ENCODE data around the gene TOLLIP. TPM values are rescaled to one million over a fixed set of nuclear protein-coding genes. Genes with fewer than 3 reads are reported as not detected.

TOLLIP gene
- total RNA-seq, 1 experiment from 2014 or later: 32.3 TPM

GRCh38 chr11:1254733-1255132, 54.7 kb downstream of the TOLLIP start (continued):
- TF ChIP-seq ZNF281 (CRISPR knock-in tag; IDR thresholded peaks at IDR 0.05) (no peak), IRF1 (CRISPR knock-in tag; IDR thresholded peaks at IDR 0.05) (no peak), ZMAT4 (CRISPR knock-in tag; IDR thresholded peaks at IDR 0.05) (no peak), SMAD4 (CRISPR knock-in tag; IDR thresholded peaks at IDR 0.05) (no peak), ZBTB43 (CRISPR knock-in tag; IDR thresholded peaks at IDR 0.05) (no peak), PRDM15 (CRISPR knock-in tag; IDR thresholded peaks at IDR 0.05) (no peak), ERG (CRISPR knock-in tag; IDR thresholded peaks at IDR 0.05) (no peak)

- H3K27me3 Mint-ChIP-seq (ENCODE audit: low read depth): peaks cover 9% of the 10 kb centered on the region; the same call in 1 of the 2 replicates
- ATAC-seq (no peak), DNase-seq (ENCODE audit: low spot score) (no peak)
- TF ChIP-seq OVOL2 (CRISPR knock-in tag; IDR thresholded peaks at IDR 0.05; ENCODE audit: borderline replicate concordance) (no peak), FOXP1 (CRISPR knock-in tag; IDR thresholded peaks at IDR 0.05; ENCODE audit: borderline replicate concordance) (no peak), E2F5 (CRISPR knock-in tag; IDR thresholded peaks at IDR 0.05) (no peak)
- peaks cover 17% of the 10 kb centered on the region for H3K9me3 Mint-ChIP-seq
- no peak overlapping the region for H3K27ac Mint-ChIP-seq
- ChIA-PET CTCF (no interaction called here), POLR2A (no interaction called here)
- H3K36me3 Mint-ChIP-seq: peaks cover 28% of the 10 kb centered on the region
- H3K4me3 Mint-ChIP-seq: no peak overlapping the region
- no peaks in the 10 kb centered on the region for H3K4me1 Mint-ChIP-seq
Observed at GRCh38 chr11:1254086-1254648, 55.3 kb downstream of the TOLLIP start.

GRCh38 chr11:1253103-1253485, 56.3 kb downstream of the TOLLIP start:
- DNase-seq (ENCODE audit: low spot score) (no peak), ATAC-seq (no peak)
- H3K4me3 Mint-ChIP-seq: no peak overlapping the region
- H3K36me3 Mint-ChIP-seq: peaks cover 28% of the 10 kb centered on the region
- no peak overlapping the region for H3K27ac Mint-ChIP-seq
- ChIA-PET CTCF (no interaction called here), POLR2A (no interaction called here)
- H3K27me3 Mint-ChIP-seq (ENCODE audit: low read depth): peaks cover 9% of the 10 kb centered on the region; the same call in 1 of the 2 replicates
- peaks cover 17% of the 10 kb centered on the region for H3K9me3 Mint-ChIP-seq
- H3K4me1 Mint-ChIP-seq: no peaks in the 10 kb centered on the region
- TF ChIP-seq ZMAT4 (CRISPR knock-in tag; IDR thresholded peaks at IDR 0.05) (no peak), NR1H2 (CRISPR knock-in tag; IDR thresholded peaks at IDR 0.05) (no peak), CBFB (CRISPR knock-in tag; IDR thresholded peaks at IDR 0.05; ENCODE audit: low read depth) (no peak), TP53 (CRISPR knock-in tag; IDR thresholded peaks at IDR 0.05) (no peak), ZBTB43 (CRISPR knock-in tag; IDR thresholded peaks at IDR 0.05) (no peak), NR3C1 (CRISPR knock-in tag; conservative IDR thresholded peaks at IDR 0.05; ENCODE audit: low read depth) (no peak), ESRRA (CRISPR knock-in tag; IDR thresholded peaks at IDR 0.05; ENCODE audit: borderline replicate concordance) (no peak), IRF2 (CRISPR knock-in tag; IDR thresholded peaks at IDR 0.05; ENCODE audit: borderline replicate concordance, low read depth) (no peak), SP1 (CRISPR knock-in tag; conservative IDR thresholded peaks at IDR 0.05) (no peak), ZNF138 (CRISPR knock-in tag; conservative IDR thresholded peaks at IDR 0.05) (no peak), NFATC4 (CRISPR knock-in tag; IDR thresholded peaks at IDR 0.05) (no peak), EMX1 (CRISPR knock-in tag; IDR thresholded peaks at IDR 0.05) (no peak)

All from WTC11 (cell line).